SU-DHL-6 (cell line): ENCODE data around the gene GNPDA2.

Experiments used
- H2AFZ ChIP-seq: fragments of 200-600 bp; sonication (generic); 2 replicates; pipeline ENCODE4 v1.6.1; 2014; ENCODE audit warnings: low read depth, mild to moderate bottlenecking, moderate library complexity, mixed read lengths, antibody characterized with exemption, low read length; ENCODE audit not compliant: severe bottlenecking
- H3F3A ChIP-seq: fragments of 200-600 bp; shearing (Covaris generic); 2 replicates; pipeline ENCODE4 v1.6.0; 2016; ENCODE audit warnings: antibody characterized with exemption, mild to moderate bottlenecking; ENCODE audit not compliant: insufficient read depth
- H3K27ac ChIP-seq: fragments of 200-600 bp; sonication (generic); 2 replicates; pipeline ENCODE4 v1.5.1; 2016; ENCODE audit warnings: low read depth, mild to moderate bottlenecking, low read length, moderate library complexity, mixed read lengths
- H3K27me3 ChIP-seq: fragments of 200-600 bp; sonication (generic), shearing (Covaris generic); 2 replicates; pipeline ENCODE4 v1.6.0; 2014; ENCODE audit warnings: mild to moderate bottlenecking, low read length
- H3K36me3 ChIP-seq: fragments of 200-600 bp; sonication (generic); 2 replicates; pipeline ENCODE4 v1.6.1; 2014; ENCODE audit warnings: mild to moderate bottlenecking, low read length, mixed read lengths
- H3K4me2 ChIP-seq: fragments of 300-600, 200-600 bp; shearing (Covaris generic), sonication (generic); 2 replicates; pipeline ENCODE4 v1.6.0; 2014; ENCODE audit warnings: low read length, low read depth, mild to moderate bottlenecking; ENCODE audit not compliant: poor library complexity, severe bottlenecking
- H3K4me3 ChIP-seq: fragments of 200-600 bp; sonication (generic); 2 replicates; pipeline ENCODE4 v1.5.1; 2014; ENCODE audit warnings: antibody characterized with exemption, low read length, mild to moderate bottlenecking, mixed read lengths; ENCODE audit not compliant: insufficient read depth, poor library complexity, severe bottlenecking
- H3K79me2 ChIP-seq: fragments of 200-600 bp; sonication (generic); 2 replicates; pipeline ENCODE4 v1.6.1; 2014; ENCODE audit warnings: mild to moderate bottlenecking, low read length, moderate library complexity; ENCODE audit not compliant: insufficient read depth
- H3K9ac ChIP-seq: fragments of 200-600 bp; sonication (generic); 2 replicates; pipeline ENCODE4 v1.7.0; 2014; ENCODE audit warnings: mild to moderate bottlenecking, low read length
- H3K9me2 ChIP-seq: fragments of 200-600 bp; sonication (generic); replicated peaks from 2 replicates; pipeline ENCODE4 v1.6.1; 2014; ENCODE audit warnings: low read length; ENCODE audit not compliant: insufficient read depth
- H3K9me3 ChIP-seq: fragments of 200-600 bp; sonication (generic); 2 replicates; pipeline ENCODE4 v1.6.1; 2014; ENCODE audit warnings: low read length, mixed read lengths; ENCODE audit not compliant: insufficient read depth
- H4K20me1 ChIP-seq: fragments of 200-600 bp; sonication (generic); 2 replicates; pipeline ENCODE4 v1.6.1; 2014; ENCODE audit warnings: low read depth, mild to moderate bottlenecking, antibody characterized with exemption, low read length, moderate library complexity, mixed read lengths
- EZH2phosphoT487 ChIP-seq: fragments of 200-600 bp; sonication (generic), shearing (Covaris generic); conservative IDR thresholded peaks from 2 replicates; pipeline ENCODE4 v1.6.1; 2018; ENCODE audit warnings: mild to moderate bottlenecking, antibody characterized with exemption, low read length, moderate library complexity, mixed read lengths
- TF ChIP-seq, protein P1 (sequence below): fragments of 200-600 bp; sonication (generic); IDR thresholded peaks from one replicate; pipeline ENCODE4 v1.5.1; 2017; ENCODE audit warnings: antibody characterized with exemption, mild to moderate bottlenecking, low read length, moderate library complexity; ENCODE audit not compliant: insufficient read depth, poor library complexity, severe bottlenecking

The GNPDA2 gene

GRCh38 chr4:44661940-44662622 lies 64.3 kb downstream of the GNPDA2 start:
- Histone ChIP-seq H4K20me1 (no peaks in the 10 kb centered on the region), H3K9ac (no peak overlapping the region), H3K4me2 (no peak overlapping the region), H3K4me3 (no peak overlapping the region), H3K36me3 (no peaks in the 10 kb centered on the region), H3K27ac (no peak overlapping the region), H2AFZ (no peak overlapping the region), H3K9me2 (no peaks in the 10 kb centered on the region), H3K27me3 (no peaks in the 10 kb centered on the region), H3K9me3 (no peaks in the 10 kb centered on the region), H3F3A (no peaks in the 10 kb centered on the region), H3K79me2 (no peaks in the 10 kb centered on the region)
- no peak for TF ChIP-seq EZH2phosphoT487
- TF ChIP-seq, protein P1, sequence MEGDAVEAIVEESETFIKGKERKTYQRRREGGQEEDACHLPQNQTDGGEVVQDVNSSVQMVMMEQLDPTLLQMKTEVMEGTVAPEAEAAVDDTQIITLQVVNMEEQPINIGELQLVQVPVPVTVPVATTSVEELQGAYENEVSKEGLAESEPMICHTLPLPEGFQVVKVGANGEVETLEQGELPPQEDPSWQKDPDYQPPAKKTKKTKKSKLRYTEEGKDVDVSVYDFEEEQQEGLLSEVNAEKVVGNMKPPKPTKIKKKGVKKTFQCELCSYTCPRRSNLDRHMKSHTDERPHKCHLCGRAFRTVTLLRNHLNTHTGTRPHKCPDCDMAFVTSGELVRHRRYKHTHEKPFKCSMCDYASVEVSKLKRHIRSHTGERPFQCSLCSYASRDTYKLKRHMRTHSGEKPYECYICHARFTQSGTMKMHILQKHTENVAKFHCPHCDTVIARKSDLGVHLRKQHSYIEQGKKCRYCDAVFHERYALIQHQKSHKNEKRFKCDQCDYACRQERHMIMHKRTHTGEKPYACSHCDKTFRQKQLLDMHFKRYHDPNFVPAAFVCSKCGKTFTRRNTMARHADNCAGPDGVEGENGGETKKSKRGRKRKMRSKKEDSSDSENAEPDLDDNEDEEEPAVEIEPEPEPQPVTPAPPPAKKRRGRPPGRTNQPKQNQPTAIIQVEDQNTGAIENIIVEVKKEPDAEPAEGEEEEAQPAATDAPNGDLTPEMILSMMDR: no peak

GRCh38 chr4:44660396-44660795 lies 66.0 kb downstream of the GNPDA2 start:
- Histone ChIP-seq H3K79me2 (no peaks in the 10 kb centered on the region), H3K27me3 (no peaks in the 10 kb centered on the region), H2AFZ (no peak overlapping the region), H3K9ac (no peak overlapping the region), H3K27ac (no peak overlapping the region), H3K4me2 (no peak overlapping the region), H3K9me2 (no peaks in the 10 kb centered on the region), H3K9me3 (no peaks in the 10 kb centered on the region), H3K4me3 (no peak overlapping the region), H3K36me3 (no peaks in the 10 kb centered on the region), H4K20me1 (no peaks in the 10 kb centered on the region), H3F3A (no peaks in the 10 kb centered on the region)
- TF ChIP-seq EZH2phosphoT487: no peak
- TF ChIP-seq, protein P1: no peak

DNA sequence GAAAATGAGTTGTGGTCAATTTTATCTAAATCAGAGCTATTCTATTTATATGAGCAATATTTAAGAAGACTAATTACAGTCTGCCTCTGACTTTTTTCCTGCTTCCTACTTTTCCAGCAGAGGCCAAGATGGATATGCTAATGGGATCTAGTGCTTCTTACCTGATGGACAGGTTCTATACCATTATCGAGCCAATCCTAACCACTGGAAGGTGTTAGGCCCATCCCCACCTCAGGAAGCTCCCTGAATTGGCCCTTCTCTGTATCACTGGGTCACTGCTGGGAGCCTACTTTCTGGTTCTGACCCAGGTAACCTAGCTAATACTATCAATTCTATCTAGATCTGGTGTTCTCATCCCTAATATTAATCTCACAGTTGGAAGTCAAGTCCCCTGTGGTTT lies 74.4 kb downstream of the GNPDA2 start:
- H3K27me3 ChIP-seq: no peaks in the 10 kb centered on the region
- H3K9ac ChIP-seq: no peak overlapping the region
- H3K36me3 ChIP-seq: no peaks in the 10 kb centered on the region

More for the DNA sequence above, 74.4 kb downstream of the GNPDA2 start:
- Histone ChIP-seq H2AFZ (no peak overlapping the region), H3F3A (no peaks in the 10 kb centered on the region), H3K27ac (no peak overlapping the region), H3K4me3 (no peak overlapping the region), H3K79me2 (no peaks in the 10 kb centered on the region), H3K4me2 (no peak overlapping the region), H3K9me2 (no peaks in the 10 kb centered on the region), H4K20me1 (no peaks in the 10 kb centered on the region), H3K9me3 (no peaks in the 10 kb centered on the region)
- TF ChIP-seq, protein P1: no peak
- TF ChIP-seq EZH2phosphoT487: no peak
